ENCODE data around the gene ABCA3. TPM values are rescaled to one million over a fixed set of nuclear protein-coding genes. Genes with fewer than 3 reads are reported as not detected.

The ABCA3 gene
- total and polyA plus RNA-seq, 2 of the 8 experiments (the other 6 are each of a cell fraction or from before 2014, with no cell fraction given): 5.7 to 7.9 TPM

DNA sequence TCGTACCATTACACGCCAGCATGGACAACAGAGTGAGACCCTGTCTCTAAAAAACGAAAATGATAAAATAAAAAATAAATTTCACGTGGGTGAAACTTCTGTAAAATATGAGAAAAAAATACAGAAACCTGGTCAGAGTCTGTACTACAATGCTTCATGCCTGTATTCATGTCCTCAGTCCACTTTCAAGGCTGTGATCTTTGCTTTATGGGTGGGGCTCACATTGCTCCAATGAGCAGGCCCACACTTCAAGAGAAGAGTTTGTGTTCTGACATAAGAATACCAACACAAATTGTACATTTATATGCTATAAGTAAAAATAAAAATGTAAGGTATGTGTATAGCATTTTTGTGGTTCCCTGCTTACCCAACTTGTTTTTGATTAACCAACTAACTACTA, 32.2 kb upstream of the ABCA3 start (continued):
- TF ChIP-seq, protein P1, sequence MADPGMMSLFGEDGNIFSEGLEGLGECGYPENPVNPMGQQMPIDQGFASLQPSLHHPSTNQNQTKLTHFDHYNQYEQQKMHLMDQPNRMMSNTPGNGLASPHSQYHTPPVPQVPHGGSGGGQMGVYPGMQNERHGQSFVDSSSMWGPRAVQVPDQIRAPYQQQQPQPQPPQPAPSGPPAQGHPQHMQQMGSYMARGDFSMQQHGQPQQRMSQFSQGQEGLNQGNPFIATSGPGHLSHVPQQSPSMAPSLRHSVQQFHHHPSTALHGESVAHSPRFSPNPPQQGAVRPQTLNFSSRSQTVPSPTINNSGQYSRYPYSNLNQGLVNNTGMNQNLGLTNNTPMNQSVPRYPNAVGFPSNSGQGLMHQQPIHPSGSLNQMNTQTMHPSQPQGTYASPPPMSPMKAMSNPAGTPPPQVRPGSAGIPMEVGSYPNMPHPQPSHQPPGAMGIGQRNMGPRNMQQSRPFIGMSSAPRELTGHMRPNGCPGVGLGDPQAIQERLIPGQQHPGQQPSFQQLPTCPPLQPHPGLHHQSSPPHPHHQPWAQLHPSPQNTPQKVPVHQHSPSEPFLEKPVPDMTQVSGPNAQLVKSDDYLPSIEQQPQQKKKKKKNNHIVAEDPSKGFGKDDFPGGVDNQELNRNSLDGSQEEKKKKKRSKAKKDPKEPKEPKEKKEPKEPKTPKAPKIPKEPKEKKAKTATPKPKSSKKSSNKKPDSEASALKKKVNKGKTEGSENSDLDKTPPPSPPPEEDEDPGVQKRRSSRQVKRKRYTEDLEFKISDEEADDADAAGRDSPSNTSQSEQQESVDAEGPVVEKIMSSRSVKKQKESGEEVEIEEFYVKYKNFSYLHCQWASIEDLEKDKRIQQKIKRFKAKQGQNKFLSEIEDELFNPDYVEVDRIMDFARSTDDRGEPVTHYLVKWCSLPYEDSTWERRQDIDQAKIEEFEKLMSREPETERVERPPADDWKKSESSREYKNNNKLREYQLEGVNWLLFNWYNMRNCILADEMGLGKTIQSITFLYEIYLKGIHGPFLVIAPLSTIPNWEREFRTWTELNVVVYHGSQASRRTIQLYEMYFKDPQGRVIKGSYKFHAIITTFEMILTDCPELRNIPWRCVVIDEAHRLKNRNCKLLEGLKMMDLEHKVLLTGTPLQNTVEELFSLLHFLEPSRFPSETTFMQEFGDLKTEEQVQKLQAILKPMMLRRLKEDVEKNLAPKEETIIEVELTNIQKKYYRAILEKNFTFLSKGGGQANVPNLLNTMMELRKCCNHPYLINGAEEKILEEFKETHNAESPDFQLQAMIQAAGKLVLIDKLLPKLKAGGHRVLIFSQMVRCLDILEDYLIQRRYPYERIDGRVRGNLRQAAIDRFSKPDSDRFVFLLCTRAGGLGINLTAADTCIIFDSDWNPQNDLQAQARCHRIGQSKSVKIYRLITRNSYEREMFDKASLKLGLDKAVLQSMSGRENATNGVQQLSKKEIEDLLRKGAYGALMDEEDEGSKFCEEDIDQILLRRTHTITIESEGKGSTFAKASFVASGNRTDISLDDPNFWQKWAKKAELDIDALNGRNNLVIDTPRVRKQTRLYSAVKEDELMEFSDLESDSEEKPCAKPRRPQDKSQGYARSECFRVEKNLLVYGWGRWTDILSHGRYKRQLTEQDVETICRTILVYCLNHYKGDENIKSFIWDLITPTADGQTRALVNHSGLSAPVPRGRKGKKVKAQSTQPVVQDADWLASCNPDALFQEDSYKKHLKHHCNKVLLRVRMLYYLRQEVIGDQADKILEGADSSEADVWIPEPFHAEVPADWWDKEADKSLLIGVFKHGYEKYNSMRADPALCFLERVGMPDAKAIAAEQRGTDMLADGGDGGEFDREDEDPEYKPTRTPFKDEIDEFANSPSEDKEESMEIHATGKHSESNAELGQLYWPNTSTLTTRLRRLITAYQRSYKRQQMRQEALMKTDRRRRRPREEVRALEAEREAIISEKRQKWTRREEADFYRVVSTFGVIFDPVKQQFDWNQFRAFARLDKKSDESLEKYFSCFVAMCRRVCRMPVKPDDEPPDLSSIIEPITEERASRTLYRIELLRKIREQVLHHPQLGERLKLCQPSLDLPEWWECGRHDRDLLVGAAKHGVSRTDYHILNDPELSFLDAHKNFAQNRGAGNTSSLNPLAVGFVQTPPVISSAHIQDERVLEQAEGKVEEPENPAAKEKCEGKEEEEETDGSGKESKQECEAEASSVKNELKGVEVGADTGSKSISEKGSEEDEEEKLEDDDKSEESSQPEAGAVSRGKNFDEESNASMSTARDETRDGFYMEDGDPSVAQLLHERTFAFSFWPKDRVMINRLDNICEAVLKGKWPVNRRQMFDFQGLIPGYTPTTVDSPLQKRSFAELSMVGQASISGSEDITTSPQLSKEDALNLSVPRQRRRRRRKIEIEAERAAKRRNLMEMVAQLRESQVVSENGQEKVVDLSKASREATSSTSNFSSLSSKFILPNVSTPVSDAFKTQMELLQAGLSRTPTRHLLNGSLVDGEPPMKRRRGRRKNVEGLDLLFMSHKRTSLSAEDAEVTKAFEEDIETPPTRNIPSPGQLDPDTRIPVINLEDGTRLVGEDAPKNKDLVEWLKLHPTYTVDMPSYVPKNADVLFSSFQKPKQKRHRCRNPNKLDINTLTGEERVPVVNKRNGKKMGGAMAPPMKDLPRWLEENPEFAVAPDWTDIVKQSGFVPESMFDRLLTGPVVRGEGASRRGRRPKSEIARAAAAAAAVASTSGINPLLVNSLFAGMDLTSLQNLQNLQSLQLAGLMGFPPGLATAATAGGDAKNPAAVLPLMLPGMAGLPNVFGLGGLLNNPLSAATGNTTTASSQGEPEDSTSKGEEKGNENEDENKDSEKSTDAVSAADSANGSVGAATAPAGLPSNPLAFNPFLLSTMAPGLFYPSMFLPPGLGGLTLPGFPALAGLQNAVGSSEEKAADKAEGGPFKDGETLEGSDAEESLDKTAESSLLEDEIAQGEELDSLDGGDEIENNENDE (IDR thresholded peaks at IDR 0.05; ENCODE audit: insufficient replicate concordance, low read length): no peak
- TF ChIP-seq HDAC2 (IDR thresholded peaks at IDR 0.05; ENCODE audit: borderline replicate concordance in 1 of 2, low read depth in 2 of 2, low read length in 2 of 2) (no peak), KDM1A (IDR thresholded peaks at IDR 0.05; ENCODE audit: borderline replicate concordance, low read length) (no peak), POU5F1 (IDR thresholded peaks at IDR 0.05; ENCODE audit: low read depth, low read length) (no peak), PHF8 (conservative IDR thresholded peaks at IDR 0.05; ENCODE audit: low read depth, low read length) (no peak), RBBP5 (IDR thresholded peaks at IDR 0.05; ENCODE audit: borderline replicate concordance, low read depth, low read length) (no peak), JUN (IDR thresholded peaks at IDR 0.05; ENCODE audit: low read depth, low read length) (no peak)
- TF ChIP-seq, protein P2, sequence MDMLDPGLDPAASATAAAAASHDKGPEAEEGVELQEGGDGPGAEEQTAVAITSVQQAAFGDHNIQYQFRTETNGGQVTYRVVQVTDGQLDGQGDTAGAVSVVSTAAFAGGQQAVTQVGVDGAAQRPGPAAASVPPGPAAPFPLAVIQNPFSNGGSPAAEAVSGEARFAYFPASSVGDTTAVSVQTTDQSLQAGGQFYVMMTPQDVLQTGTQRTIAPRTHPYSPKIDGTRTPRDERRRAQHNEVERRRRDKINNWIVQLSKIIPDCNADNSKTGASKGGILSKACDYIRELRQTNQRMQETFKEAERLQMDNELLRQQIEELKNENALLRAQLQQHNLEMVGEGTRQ (IDR thresholded peaks at IDR 0.05; ENCODE audit: low read length): no peak

Data from H1 (cell line).